Endometrium (tissue), 2 donors: ENCODE data around the gene GPD2.

Experiments
- FAIRE-seq: peaks from 2 replicates; lab custom pipeline; 2012; peaks lifted over from hg19 to GRCh38; lab: Jason Lieb, UNC
- donor health status: control.
- donor health status: control.

GPD2 gene

DNA sequence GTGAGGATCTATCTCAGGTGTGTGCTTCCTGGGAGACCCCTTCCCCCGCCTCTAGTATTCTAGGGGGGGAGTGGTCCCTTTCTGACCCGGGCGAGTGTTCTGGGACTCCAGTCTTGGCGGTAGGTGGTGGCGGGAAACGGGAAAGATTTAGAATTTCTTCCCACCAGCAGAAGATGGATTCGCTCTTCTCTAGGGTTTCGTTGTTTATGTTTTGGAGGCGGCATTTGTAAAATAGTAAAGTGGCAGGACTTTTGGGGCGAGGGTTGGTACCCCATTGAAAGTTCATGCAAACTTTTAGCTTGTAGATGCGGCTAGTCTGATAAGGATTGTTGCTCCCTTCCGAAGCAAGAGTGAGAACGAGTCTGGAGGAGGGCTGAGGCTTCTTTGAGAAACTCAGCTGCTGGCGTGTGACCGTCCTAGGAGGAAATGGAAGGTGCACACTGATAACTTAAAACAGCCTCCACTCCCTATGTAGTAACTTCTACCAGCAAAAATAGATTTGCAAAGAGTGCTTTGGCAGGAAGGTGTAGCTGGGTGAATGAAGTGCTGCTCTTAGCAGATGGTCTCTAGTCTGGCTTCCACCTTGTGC is 412 bp downstream of the GPD2 start:
- FAIRE-seq = no peak

DNA sequence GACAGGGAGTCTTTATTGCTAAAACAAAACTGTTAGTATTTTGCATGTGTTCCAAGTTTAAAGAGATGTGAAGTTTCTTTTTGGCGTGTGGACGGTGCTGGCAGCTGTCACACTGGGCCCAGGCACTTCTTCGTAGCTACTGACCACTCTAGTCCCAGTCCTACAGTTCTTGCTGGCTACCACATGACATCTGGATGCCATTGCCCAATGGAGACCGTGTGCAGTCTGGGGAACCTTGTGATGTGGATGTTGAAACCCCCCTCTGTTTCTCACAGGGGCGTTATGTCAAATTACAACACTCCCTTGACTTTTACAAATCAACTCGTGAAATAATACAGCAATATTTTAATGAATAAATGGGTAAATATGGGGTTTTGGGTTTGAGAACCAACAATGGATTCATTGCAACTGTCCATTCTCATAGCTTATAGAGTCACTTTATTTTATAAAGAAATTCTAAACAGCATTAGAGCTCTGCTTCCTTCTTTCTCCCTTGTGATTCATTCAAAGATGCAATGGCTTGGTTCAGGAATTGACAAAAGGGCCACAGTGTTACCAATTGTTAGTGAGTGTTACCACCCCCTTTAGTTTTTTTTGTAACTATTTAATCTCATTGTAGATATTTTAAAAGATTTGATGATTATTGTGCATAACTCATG is 1.2 kb downstream of the GPD2 start:
- no peak for FAIRE-seq

DNA sequence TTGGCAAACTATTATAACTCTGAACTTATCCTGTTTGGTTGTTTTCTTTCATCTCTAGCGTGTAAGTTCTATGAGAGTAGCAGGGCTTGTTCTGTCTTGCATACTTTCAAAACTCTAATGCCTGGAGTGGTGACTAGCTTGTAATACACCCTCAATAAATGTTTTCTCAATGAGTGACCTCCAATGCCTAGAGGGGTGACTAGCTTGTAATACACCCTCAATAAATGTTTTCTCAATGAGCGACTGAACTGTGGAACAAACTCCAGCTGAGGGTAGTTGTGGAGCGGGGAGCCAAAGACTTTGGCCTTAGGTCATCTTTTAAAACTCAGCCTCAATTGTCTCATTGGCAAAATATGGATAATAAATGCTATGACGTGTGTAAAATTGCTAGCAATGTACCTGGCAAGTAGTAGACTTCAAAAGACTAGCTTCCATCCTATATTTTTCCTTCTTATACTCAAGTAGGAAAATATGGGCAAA is 1.8 kb downstream of the GPD2 start:
- FAIRE-seq = no peak

DNA sequence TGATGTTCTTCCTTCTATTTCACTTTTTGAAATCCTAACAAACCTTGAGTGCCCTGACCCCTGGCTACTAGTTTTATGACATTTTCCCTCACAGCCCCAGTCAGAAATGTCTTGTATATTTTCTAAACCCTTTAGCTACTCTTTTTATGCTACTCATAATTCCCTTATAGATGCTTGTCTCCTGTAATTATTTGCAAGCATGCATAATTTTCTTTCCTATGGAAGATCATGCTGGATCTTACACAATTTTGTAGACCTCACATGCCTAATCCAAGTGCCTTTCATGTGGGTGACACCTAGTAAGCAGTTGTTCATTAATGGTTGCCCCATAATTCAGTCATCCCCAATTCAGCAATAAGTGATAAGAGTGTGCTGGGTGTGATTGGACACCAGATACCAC is 6.9 kb downstream of the GPD2 start:
- FAIRE-seq = no peak

DNA sequence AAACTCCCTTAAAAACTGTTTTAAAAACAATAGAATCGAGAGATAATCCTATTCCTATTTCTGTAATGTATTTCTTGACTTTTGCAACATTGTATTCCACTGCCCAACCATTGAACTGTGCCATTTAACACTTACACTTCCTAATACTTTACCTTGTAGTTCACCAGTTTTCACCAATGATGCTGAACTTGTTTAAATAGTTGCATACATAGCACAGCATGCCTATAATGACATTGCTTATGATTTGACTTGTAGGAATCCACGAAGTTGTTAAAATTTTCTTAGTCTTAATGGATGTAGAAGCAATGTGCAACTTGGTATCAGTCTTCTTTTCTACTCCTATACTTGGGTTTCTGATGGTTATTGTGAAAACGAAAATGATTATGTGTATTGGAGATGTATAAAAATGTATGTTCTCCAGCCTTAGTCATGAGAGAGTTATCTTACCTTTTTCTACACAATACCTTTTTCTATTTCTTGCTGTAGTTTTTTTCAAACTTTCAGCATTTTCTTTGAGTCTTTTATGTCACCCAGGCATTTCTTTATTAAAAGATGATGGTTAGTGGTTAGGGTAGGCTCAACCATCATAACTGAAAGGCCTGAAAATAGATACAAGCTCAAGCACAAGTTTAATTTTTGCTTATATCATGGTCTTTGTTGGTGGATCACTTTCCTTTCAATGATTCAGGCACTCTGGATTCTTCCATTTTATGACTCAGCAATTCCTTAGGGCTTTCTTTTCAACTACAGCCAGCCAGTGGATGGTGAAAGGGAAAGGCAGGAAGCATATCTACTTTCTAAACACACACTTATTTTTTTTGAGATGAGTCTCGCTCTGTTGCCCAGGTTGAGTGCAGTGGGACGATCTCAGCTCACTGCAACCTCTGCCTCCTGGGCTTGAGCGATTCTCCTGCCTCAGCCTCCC is 9.4 kb downstream of the GPD2 start:
- FAIRE-seq = no peak

DNA sequence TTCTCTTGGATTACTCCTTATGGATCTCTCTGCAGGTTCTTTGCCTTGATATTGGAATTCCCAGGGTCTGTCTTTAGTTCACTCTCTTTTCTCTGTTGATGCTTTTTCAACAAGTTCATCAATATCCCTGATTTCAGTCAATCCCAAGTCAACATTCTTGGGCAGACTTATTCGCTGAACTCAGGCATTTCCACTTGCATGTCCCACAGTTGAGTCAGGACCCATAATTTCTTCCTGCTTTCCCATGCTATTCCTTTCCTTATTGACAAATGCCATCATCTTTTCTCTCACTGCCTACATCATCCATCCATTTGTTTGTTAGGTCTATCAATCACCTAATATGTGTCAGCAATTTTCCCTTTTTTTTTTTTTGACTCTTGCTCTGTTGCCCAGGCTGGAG is 11.6 kb downstream of the GPD2 start:
- FAIRE-seq = no peak

DNA sequence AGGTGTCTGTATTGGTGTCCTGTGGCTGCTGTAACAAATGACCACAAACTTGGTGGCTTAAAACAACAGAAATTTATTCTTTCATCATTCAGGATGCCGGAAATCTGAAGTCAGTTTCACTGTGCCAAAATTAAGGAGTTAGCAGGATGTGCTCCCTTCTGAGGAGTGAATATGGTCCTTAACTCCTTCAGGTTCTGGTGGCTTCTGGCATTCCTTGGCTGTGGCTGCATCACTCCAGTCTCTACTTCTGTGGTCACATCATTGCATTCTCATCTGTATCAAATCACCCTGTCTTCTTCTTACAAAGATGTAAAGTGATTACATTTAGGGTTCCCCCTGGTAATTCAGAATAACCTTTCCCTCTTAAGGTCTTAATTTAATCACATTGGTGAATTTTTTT is 12.6 kb downstream of the GPD2 start:
- no peak for FAIRE-seq

DNA sequence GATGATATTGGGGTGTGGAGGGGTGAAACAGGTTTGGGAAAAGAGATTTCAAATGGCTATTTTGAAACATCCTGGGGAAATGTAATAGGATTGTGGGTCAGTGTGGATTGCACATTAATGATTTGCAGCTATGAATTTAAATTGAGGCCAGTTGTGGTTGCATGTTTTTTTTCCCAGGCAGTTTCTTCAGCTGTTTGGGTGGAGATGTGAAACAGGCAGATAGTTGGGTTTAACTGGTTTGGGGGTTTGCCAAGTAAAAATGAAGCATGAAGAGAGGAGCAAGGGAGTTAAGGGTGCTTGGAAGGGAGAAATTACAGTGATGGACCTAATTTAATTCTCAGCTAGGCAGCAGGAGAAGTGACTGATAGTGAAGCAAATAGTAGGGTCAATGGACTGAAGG is 16.8 kb downstream of the GPD2 start:
- no peak for FAIRE-seq

DNA sequence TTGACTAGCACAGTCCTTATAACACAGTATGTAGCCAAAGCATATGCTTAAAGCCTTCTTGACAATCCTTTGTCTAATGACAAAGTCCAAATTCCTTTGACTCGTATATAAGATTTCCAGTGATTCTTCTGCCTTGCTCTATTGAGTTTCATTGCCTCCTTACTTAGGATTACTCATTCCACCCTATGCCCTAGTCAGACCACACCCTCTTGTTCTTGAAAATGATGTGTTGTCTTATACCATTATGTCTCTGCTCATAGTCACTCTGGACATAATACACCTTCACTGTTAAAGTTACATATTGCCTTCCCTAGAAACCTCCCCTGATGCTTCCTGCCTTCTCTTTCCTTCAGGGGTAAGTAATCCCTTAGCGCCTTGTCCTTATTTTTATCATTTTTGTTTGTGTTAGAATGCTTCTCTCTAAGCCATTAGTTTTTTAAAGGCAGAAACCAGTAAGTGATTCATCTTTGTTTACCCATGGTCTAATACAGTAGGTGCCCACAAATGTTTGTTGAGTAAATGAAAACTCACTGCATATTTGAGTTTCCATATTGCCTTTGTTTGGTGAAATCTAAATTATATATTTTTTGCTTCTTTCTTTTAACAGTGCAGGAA is 19.3 kb downstream of the GPD2 start:
- no peak for FAIRE-seq

DNA sequence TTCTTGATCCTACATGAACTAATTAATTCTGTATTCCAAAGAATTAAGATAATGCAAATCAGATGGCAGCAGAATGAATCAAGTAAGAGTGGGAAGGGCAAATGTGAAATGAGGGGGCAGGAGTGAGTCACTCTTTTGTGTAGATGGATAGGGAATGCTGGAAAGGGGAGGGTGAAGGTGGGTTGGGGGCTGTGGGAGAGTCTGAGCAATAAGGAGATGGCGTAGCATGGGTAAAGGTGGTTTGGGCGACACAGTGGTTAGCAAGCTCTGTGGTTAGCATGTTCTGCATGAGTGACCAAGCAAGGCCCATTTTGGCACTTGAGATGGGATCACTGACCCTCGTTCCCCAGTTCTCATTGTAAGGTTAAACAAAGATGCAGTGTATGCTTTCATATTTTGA is 20.4 kb downstream of the GPD2 start:
- no peak for FAIRE-seq

DNA sequence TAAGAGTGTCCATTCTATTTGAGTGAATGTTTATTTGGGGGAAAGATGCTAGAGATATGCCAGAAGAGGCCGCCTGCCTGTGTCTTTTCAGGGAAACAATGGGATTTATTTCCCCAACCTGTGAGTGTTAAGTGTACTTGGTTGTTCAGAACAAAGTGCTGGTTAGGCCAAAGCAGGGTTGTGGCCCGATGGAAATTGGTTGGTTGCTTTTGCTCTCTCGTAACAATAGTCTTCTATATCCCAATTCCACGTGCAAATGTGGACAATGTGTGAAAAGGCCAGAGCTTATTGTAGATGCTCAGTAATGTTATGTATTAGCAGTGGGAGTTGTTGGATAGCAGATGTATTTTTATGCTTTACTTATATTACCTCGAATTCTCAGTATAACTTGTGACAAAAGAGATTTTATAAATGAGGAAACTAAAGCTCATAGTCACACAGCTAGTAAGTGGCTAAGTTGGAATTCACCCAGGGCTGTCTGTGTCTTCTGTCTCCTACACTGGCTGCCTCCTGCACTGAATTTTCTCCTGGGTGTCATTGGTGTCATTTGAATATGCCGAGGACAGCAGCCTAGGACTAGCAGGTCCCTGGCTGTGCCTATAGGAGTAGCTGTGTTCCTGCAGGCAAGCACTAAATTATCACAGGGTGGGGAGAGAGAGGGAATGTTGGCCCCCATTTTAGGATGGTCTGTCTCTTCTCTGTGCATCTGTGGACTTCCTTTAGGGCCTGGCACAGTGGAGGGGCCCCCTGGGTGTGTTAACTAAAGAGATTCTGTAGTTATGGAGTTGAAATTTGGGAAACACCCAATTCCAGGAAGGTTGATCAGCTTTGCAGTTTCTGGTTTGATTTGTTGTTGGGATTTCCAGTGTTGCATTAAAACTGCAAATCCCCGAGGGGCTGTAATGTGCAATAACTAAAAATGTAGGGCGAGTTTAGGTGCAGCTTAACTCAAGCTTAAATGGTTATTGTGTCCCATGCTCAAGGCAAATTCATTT is 21.6 kb downstream of the GPD2 start:
- FAIRE-seq = no peak

DNA sequence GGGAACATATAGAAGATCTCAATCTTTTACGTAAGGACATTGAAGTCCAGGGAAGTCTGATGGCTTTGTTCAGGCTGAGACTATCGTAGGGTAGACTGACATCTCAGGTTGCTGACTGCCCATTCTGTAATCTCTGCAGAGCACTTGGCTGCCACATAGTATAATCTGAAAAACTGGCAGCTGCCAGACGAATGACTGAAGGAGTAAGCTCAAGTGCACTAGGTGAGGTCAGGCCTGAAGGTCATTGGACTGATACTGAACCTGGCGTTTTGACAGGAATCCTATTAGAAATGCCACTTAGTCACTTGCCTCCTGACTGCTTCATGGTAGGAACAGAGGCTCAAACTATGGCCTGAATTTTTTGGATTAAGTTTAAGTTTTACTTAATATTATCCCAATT is 23.5 kb downstream of the GPD2 start:
- no peak for FAIRE-seq

DNA sequence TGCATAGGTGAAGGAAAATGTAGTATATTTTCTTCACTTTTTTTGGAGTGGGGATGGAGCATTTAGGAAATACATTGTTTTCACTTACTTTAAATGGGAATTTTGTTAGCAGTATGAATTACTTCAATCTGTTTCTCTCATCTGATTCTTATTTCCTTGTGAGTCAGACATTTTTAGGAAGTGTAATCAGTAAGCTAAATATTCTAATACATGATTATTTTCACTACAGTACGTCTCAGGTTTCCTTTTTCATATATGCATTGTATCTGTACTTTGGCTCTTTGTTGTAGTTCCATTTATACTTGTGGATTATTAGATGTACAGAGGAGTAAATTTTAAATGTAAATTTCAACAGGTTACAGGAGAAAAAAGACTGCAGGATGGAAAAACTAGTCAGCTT is 27.9 kb downstream of the GPD2 start:
- FAIRE-seq = no peak

DNA sequence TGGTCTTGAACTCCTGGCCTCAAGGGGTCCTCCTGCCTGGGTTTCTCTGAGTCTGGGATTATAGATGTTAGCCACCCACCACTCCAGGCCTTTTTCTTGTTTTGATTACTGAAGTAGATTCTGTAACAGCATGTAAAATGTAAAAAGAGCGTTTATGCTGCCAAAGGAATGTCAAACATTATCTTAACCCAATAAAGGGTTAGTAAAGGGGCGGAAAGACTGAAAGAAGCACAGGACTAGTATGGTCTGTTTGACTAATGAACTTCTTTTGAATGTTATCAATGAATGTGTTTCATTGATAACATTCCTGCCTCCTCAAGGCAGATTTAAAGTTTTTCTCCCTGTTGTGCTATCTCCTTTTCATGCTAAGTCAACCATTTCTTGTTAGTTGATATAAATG is 29.4 kb downstream of the GPD2 start:
- FAIRE-seq = no peak

DNA sequence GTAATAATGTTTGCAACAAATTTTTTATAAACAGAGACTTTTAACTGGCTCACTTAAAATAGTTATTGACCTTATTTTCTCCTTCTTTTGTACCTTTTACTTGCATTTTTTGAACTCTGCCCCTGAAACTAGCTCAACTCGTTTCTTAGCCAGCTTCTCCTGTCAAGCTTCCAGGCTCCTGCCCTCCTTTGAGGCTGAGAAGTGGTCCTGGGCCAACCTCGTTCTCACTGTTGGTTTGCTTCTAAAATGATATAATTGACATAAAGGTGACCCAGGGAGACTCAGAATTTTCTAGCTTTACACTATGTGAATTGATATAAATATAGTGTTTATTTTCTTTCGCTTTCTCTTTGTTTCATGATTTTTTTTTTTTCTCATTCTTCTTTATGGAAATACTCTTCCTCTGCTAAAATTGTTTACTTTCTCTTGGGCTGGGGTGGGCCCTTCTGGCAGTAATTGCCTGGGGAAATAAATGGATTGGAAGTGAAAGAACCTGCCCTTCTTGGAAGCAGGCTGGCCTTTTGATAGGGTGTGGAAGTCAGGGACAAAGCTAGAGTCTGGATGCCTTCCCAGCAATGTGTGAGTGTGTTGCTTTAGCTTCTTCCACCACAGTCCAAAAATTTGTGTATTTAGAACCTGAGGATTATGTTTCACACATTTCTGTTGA is 30.7 kb downstream of the GPD2 start:
- no peak for FAIRE-seq

DNA sequence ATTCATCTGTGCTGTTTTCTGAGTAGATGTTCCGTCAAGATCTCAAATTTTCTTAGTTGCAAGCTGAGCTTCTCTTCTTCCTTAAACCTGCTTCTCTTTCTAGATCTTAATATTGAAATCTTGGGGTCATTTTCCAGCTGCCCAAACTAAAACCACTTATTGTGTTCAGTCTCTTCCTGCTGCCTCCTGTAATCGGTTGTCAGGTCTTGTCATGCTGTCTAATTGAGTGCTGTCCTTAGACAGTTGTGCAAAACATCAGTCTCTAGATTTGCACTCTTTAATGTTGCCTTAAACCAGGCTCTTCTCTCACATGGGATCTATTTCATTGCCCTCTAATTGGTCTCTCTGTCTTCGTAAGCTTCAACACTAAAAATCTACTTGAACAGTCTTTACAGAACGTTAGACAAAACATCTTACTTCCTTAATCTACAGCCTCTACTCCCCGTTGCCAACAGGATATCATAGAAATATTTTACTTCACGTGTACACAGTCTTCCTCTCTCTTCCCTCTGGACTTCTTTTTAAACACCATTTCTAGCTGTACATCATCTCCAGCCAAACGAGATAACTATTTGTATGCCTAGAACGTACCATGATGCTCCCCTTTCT is 34.9 kb downstream of the GPD2 start:
- FAIRE-seq = no peak

DNA sequence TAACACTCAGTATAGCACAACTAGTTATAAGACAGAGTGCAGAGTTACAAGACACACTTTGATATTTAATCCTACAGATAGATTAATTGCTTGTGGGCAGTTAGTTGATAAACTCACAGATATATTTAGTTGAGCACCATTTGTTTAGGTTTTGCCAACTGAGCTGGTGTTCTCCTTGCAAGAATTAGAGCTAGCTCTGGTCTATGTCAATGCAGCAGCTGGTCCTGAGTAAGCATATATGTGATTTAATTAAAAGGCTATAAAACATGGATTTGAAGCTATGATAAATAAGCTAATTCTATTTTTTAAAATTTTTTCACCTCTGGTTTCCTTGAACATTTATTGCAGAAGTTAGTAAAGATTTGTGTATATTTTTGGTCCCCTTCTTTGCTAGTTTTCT is 35.6 kb downstream of the GPD2 start:
- FAIRE-seq = no peak

DNA sequence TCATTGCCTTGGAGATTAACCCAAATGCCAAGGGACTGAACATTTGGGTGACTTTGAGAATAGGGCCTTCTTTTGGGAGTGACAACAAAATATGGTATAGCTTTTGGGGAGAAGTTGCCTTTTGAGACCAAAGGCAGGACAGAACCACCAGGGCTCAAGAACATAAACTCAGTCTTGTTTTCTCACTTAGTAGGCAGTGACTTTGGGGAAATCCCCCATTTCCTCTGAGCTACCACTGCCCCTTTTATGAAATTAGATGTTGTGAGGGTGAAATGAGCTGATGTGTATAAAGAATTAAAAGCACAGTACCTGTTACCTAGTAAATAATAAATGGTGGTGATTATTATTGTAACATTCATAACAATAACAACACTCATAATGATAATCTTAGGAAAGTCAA is 36.5 kb downstream of the GPD2 start:
- no peak for FAIRE-seq

DNA sequence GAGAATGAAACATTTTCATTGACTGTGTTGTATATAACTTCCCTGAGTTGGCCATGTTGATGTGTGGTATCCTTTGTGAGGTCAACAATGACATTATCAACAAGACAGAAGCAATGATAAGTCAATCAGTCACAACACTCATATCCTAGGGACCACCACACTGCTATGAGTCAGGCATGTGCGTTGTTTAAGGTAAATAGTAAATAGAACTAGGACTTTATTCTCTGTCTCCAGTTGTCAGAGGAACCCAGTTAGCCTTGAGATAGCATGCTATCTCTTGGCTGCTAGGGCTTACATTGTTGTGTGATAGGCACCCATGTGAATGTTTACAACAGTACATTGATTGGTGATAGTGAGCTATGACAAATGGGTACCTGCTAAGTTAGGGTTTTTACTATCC is 37.3 kb downstream of the GPD2 start:
- FAIRE-seq = no peak

DNA sequence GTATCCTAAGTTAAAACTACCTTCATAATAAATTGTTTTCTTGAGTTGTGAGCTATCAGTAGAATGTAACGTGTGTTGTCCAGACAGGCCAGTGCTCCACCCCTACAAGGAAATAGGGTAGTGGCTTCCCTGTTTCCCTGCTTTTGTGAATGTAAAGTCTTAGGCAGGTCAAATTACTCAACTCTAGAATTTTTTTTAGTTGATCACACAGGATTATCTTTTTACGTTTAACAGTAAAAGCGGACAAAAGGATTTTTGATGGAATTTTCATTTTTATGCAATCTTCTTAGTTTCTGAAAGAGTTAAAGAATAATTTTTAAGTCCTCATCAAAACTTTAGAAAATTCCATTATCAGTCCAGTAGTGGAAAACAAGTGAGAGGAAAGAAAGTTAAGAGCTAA is 38.2 kb downstream of the GPD2 start:
- no peak for FAIRE-seq
